GM19351 (cell line): ENCODE results near the gene RTL1.
A peak's percentile ranks its signal among the peaks of the same experiment; 100 is the strongest.

ENCODE experiments used
- ATAC-seq: cut with Tn5 transposase; IDR thresholded peaks from one replicate; pipeline ENCODE4 v1.9.1; 2021; ENCODE audit warnings: mild to moderate bottlenecking, moderate library complexity; ENCODE audit not compliant: unreplicated experiment

Gene RTL1

DNA sequence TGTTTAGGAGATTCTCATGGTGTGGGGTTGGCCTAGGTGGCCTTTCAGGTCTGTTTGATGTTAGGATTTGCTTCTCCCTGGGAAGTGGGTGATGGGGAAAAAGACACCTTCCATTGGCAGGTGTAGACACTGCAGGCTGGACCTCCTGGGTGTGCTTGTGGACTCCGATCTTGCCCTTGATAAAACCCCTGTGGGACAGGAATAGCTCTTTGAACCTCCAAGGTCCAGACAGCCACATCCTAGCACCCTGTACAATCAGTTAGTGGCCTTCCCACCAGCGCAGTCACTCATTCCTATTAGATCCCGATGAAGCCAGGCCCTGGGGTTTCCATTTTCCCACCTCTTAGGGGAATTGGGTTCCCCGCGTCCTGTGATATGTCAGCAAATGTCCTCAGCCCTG is 49.1 kb downstream of the RTL1 start:
- ATAC-seq, result no peak

DNA sequence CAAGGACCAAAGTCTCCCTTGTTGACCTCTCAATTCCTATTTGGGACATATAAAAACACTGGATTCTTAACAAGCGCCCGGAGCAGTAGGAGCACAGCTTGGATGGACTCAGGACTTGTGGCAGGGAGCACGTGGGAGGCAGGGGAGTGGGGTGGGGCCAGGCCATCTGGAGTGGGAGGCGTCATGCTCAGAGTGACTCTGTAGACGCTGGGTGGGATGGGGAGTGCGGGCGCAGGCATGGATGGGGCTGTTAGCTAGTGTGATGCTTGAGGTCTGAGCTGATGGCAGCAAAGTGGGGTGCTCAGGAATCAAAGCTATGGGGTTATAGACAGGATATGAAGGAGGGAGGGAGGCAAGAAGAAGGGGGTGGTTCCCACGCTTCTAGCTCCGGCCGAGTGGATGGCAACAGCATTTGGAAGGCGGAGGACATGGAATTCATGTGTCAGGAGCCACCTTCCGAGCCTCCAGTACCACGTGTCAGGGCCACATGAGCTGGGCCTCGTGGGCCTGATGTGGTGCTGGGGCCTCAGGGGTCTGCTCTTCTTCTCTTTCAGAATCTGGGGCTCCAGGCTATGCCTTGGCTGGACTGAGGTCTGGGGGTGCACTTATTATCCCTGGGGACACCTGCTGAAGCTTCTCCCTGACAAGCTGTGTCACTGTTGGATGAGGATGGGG is 51.4 kb downstream of the RTL1 start:
- no peak for ATAC-seq

DNA sequence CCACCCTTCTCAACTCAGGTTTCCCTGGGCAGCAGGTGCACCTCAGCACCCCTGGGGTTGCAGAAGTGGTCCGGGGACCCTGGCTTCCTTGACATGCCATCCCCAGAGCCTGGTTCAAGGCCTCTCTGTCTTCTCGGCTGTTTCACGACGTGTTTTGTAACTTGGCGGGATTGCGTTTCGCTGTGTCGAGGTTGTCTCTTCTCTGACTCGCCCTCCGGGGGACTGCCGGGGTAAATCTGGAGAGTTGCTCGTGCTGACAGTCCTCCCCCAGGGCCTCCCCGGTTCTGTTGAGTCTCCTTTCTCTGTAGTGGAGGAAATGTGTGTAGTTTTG is 52.0 kb downstream of the RTL1 start:
- ATAC-seq, result no peak

DNA sequence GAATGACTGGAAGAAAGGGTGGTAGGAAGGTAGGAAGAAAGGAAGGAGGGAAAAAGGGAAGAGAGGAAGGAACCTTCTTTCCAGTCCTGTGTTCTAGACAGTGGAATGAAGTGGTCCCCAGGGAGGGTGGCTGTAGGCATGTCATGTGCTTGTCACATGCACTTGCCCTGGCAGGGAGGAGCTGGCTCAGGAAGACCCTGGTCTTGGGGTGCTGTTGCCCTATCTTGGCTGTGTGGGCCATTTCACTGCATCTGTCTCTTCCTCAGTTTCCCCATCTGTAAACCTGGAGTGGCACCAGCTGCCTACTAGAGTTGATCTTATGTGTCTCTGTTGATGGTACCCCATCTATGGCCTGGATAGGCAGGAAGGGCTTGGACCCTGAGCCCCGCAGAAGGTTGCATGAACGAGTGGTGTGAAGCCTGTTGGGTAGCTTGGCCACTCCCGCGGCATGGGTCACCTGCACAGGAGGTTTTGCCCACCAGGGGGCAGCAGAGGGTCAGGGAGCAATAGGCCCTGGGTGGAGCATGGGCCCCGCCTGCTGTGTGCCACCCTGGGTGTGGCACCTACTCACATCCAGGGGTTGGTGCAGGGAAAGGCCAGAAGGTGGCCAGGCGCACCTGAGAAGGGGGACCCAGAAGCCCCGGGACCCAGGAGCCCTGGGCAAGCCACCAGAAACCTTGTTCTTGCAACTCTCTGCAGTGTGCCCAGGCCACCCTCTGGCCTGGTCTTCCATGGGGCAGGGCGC is 52.5 kb downstream of the RTL1 start:
- ATAC-seq, result peak; percentile 94

DNA sequence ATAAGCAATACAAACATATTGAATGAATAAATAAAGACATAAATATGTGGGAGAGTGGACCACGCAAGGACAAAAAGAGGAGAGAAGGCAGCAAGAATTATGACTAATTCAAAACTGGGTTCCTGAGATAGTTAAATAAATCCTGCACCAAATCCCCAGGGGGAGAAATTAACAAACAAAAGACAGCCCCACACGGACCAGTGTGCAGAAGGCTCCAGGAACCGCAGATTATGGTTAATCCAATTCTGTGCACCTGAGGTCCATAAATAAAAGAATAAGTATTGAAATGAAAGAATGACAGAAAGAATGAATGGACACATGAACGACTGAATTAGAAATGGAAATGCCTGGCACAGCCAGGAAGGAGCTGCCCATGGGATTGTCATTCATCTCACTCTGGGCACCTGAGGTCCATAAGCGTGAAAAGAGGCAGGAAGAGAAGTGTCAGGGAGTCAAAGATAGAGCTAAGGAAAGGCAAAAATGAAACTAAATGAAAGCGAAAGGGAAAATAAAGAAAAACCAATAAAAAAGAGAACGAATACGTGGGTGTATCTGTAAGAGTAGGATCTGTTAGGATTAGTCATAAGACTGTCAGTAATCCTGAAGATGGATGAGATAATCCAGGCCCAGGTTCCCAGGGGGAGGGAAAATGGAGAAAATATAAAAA is 54.3 kb downstream of the RTL1 start:
- ATAC-seq, result no peak

DNA sequence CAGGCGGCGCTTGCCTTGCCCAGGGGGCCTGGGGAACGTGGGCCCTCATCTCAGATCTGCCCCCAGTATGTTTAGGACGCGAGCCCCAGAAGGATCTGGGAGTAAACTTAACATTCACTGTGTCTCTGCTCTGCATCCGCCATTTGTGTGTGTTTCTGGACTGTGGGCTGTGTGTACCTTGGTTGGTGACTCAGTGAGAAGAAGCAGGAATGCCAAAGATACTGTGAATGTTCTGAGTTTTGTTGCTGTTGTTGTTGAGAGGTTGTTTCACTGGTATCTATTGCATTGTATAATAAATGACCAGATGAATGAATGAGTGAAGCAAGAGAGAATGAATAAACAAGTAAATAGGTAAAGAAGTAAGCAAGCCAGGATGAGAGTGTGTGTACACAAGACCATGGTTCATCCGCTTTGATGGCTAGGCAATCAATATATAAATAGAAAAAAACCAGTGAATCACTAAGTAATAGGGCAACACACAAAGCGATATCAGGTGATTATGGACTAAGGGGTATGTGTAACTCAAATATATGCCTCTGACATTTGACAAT is 57.1 kb downstream of the RTL1 start:
- ATAC-seq, result no peak

DNA sequence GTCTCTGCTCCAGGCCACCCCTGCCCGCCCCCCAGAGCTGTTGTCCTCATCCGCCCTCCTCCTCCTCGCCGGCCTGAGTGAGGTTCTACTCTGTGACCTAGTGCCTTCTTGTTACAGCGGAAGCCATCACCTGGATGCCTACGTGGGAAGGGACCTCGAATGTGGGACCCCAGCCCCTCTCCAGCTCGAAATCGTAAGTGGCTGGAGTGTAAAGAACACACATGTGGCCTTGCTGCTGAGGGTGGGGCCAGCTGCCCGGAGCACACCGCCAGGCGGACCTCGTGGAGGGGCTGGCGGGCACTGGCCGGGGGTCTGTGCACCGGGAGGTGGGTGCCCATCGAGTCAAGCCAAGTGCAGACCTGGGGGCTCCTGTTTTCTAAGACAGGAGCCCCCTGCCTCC is 58.2 kb downstream of the RTL1 start:
- ATAC-seq, result no peak

DNA sequence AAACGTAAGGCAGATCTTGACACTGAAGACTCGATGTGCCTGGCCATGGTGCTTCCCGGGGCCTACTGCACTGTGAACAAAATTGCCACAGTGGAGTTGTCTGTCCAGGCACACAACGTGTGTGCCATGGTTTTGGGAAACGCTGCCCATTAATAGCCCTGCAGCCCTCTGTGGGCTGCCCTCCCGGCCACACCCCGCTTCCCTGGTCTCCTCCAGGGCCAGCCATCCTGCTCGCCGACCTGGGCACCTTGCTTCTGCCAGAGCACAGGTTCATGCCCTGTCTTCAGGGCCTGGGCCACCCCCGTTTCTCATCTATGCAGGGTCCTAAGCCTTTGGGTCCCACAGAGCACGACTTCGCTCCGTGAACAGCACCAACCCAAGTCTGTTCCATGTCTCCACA is 58.7 kb downstream of the RTL1 start:
- no peak for ATAC-seq

DNA sequence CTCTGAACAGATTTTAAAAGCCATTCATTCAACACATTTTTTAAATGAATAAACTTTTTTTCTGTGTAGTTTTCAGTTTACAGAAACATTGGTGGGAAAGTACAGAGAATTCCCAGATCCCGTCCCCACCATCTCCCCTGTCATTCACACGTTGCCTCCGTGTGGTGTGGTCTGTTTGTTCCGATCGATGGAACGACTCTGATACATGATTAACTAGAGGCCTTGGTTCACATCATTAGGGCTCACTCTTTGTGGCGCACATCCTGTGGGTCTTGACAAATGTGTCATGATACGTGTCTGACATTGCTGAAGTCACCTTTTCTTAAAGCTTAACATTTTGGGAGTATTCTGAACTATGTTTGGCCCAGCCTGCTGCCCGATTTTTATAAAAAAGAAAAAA is 59.1 kb downstream of the RTL1 start:
- ATAC-seq, result no peak

DNA sequence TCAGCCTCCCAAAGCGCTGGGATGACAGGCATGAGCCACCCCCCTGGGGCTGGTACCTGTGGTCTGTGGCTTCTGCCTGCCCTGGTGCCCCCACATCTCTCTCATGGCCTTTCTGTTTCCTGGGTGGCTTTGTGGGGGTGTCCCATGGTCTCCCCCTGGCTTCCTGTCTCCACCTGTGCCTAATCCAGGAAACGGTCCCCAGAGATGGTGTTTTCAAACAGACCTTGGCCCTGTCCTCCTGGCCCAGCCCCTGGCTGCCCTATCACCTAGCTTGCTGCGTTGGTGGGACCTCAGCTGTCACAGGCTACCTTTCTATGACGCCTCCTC is 59.5 kb downstream of the RTL1 start:
- ATAC-seq, result no peak

DNA sequence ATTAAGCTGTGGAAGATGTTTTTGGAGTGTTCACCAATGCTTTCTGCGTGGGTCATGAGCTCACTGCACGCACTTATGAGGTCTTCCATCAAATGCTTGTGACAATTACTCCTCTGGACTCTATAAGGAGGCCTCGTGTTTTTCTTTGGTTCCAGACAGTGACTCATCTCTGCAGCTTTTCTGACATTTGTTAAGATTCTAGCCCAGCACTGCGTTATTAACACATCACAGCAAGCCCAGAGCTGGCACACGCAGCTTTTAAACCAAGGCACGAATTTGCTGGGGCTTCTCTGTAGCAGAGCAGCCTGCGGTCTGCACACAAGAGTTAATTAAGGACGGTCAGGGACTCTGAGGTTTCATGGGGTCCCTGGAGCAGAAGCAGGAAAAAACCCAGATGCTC is 60.7 kb downstream of the RTL1 start:
- ATAC-seq, result no peak

DNA sequence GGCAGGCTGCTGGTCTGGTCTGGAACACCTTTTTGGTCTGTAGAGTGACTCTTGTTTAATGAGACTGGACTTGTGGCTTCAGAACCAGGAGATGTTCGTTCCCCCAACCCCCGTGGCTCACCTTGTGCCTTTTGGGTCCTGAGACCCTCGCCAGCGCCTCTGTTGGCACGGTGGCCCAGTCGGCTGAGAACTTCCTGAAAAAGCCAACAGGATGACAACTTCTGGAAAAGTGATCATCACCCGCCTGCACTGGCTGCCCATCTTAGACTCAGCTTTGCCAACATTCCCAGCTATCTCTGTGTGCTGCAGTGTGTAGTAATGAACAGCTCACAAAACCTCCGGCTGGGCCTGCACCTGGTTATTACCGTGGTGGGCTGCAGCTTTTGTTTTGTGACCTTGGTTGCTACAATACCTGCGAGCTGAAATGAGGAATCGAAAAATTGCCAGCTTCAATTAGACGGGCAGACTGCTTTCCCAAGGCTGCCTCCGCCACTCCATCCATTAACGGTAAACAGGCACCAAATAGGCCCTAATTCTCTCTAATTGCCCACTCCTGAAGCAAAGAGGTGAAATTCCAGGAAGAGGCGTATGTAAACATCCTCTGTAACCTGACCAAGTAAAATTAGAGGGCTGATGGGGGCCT is 61.6 kb downstream of the RTL1 start:
- ATAC-seq, result no peak

DNA sequence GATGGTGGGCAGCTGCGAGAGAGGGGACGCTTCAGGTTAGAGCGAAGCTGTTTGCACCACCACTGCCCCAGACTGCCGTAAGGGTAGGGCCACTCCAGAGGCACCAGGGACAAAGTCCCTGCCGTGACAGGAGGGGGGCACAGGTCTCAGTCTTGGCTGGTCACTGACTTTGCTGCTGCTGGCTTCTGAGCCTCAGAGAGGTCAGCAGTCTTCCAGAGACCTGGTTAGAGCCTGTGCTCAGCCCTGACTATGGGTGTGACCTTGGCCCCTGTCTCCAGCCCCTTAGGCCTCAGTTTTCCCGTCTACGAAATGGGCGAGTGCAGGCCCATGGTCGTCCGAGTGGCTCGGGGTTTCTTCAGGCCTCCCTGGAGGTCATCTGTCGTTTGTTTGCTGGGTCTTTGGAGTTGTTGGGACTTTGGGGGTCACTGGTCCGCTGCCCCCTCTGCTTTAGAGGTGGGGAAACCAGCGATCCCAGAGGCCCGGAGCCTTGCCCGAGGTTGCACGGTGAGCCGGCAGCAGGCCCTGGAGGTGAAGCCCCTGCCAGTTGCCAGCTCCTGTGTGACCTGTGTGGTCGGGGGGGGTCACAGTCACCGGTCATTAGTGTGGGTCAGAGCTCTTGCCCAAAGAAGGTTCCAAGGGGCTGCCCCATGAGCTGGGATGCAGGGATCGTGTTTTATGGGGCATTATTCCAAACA is 62.3 kb downstream of the RTL1 start:
- ATAC-seq, result no peak

DNA sequence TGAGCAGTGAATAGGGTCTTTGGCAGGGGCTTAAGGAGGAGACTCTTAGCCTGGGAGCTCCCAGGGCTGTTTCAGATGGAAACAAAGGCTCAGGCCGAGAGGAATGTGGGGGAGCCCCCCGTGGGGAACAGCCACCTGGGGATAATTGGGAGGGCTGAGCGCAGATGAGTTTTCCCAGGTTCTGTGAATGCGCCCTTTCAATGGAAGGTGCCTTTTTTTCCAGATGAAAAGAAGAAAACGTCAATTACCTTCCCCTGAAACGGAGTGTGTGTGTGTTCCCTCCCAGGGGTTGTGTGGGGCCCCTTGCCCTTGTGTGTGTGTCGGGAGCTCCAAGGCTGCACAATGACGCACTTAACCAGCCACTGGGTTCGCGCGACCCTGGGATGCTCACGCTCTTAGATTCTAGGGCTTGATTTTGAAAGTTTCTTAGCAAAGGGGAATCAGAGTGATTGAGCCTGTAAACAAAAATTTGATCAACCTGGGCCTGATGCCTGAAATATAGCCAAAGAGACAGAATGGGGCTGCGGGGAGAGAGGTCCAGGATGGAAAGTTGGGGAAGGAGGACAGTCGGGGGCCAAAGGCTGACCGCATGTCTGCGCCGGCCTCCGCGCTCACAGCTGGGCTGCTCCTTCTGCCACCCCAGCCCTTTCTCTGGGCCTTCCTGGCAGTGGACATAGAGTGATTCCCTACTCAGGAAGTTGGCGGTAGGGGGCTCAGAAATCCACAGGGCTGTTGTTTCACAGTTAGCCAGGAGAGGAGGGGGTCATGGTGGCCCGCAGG is 63.0 kb downstream of the RTL1 start:
- no peak for ATAC-seq

DNA sequence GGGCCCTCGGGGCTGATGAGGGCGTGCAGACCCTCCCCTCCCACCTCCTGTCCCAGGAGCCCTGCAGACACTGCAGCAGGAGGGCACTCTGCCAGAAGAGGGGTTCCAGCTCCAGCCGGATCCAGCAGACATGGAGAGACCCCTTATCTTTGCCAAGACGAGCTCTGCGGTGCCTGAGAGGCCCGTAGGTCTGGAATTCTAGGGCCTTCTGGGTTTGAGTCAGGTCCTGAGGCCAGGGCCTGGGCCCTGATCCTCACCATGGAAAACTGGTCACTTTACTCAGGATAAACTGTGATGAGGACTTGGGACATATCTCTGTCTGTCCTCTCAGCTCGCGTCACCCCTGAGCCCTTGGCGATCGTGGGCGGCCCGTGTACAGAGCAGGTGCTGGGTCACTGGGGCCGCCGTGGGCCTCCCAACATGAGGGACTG is 63.8 kb downstream of the RTL1 start:
- ATAC-seq, result no peak

DNA sequence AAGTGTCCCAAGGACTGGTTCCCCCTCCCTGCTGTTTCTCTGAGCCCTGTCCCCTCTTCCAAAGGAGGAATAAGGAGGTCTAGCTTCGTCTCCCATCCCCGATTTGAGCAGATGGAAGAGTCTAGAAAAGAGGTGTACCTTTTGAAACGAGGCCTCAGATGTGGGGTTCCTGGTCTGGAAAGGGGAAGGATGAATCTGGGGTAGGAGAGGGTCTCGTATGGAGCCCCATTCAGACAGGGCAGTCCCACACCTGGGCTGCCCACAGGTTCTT is 64.3 kb downstream of the RTL1 start:
- ATAC-seq, result no peak

DNA sequence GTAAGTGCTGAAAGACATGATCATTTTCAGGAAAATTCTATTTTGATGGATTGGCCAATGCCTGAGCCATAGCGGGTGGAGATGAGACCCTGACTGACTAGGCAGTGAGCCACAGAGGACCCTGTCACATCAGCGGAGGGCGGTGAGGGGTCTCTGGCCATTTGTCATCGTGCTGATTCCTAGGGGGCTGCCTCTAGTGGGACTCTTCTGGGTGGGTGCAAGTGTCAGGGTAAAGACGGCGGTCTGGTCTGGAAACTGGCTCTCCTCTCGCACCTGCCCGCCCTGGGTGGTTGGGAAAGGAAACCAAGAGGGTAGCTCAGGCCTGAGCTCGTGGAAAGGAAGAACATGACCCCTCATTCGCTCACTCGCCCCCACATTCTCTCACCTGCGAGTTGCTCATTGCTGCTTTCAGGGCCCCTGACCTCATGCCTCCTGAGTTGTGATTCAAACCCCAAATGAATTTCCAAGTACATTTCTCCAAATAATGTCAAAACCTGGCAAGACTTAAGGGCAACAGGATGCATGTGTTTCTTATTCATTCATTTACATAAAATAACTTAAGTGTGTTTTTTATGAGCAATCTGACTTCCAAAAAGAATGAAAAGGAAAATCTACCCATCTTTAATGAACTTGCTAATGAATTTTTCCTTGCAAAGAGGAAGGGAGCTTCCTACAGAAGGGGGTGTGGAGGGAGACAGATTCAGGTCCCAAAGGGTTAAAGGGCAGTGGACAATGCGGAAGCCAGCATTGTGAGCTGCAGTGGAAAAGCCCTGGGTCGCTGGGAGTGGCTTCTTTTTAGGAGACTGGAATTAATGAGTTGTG is 64.8 kb downstream of the RTL1 start:
- no peak for ATAC-seq

DNA sequence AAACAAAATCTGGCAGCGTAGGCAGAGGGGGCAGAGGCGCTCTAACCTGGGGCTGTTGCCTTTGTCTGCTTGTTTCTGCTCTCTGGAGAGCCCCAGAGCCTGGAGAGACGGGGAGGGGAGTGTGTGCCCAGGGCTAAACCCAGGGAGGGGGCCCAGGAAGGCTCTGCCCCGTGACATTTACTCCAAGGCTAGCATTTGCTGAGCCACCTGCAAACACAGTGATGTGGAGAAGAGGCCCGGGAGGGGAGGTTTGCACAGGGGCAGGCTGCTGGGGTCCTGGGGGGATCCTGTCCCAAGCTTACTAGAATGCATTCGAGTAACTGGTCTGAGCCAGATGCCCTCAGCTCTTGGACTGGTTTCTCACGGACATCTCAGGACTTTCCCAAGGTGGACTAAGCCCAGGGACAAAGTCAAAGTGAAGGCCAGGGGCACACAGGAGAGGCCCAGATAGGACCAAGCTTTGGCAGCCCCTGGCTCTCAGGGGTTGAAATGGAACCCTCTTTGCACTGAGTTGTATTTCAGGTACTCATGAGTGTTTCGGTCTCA is 65.6 kb downstream of the RTL1 start:
- ATAC-seq, result no peak
